Measurements from ENCODE around the gene TMEM170A. TPM values are rescaled to one million over a fixed set of nuclear protein-coding genes. Genes with fewer than 3 reads are reported as not detected.

Gene TMEM170A
- total and polyA plus RNA-seq, 2 of the 13 experiments (the other 11 are each of a cell fraction or from before 2014, with no cell fraction given) = 35.7 to 39.7 TPM

GRCh38 chr16:75432828-75433731 lies 31.4 kb downstream of the TMEM170A start, which contains the start of gene CFDP1 (continued):
- peak; percentile 78 for TF ChIP-seq PATZ1 (CRISPR knock-in tag; IDR thresholded peaks at IDR 0.05)
- no peak for TF ChIP-seq CBX2 (IDR thresholded peaks at IDR 0.05; ENCODE audit: low read depth, low read length)
- TF ChIP-seq CBX2 (CRISPR knock-in tag; IDR thresholded peaks at IDR 0.05; ENCODE audit: low read depth) = no peak
- no peak for TF ChIP-seq RERE (CRISPR knock-in tag; IDR thresholded peaks at IDR 0.05; ENCODE audit: low read depth)
- TF ChIP-seq ZNF674 (CRISPR knock-in tag; IDR thresholded peaks at IDR 0.05; ENCODE audit: low read depth) = no peak
- peak; percentile 90 for TF ChIP-seq ZNF317 (CRISPR knock-in tag; IDR thresholded peaks at IDR 0.05)
- TF ChIP-seq ZBTB3 (CRISPR knock-in tag; IDR thresholded peaks at IDR 0.05; ENCODE audit: borderline replicate concordance, low read depth) = no peak; the same call in 1 of the 2 replicates
- TF ChIP-seq IRF1 (CRISPR knock-in tag; IDR thresholded peaks at IDR 0.05; ENCODE audit: low read depth) = peak; percentile 96
- TF ChIP-seq PRDM10 (CRISPR knock-in tag; IDR thresholded peaks at IDR 0.05; ENCODE audit: low read depth) = peak; percentile 71; the same call in 1 of the 2 replicates
- peak; percentile 87 for TF ChIP-seq RBFOX2 (IDR thresholded peaks at IDR 0.05; ENCODE audit: low read depth, low read length)
- TF ChIP-seq ZNF30 (CRISPR knock-in tag; IDR thresholded peaks at IDR 0.05) = peak; percentile 97
- peak; percentile 84 for TF ChIP-seq ZNF784 (CRISPR knock-in tag; IDR thresholded peaks at IDR 0.05; ENCODE audit: borderline replicate concordance)
- TF ChIP-seq SNAPC5 (CRISPR knock-in tag; IDR thresholded peaks at IDR 0.05; ENCODE audit: borderline replicate concordance) = peak; percentile 86; the same call in 1 of the 2 replicates
